KOPT-K1 (cell line): ENCODE data around the gene ASIC1.
"Not testable (repeated sequence)": the region's sequence is repeated elsewhere in the genome, so short reads cannot be mapped to it uniquely, and the experiment has no call there.

ENCODE experiments used
- H3K27ac ChIP-seq: fragments of 200-600 bp; sonication (generic); 2 replicates; pipeline ENCODE4 v1.5.1; 2016; ENCODE audit warnings: antibody characterized with exemption, mild to moderate bottlenecking, low read depth, low read length; ENCODE audit not compliant: poor library complexity, severe bottlenecking
- H3K36me3 ChIP-seq: fragments of 200-600 bp; sonication (generic); 2 replicates; pipeline ENCODE4 v1.5.1; 2017; ENCODE audit warnings: antibody characterized with exemption, mild to moderate bottlenecking, low read length, moderate library complexity; ENCODE audit not compliant: insufficient read depth
- H3K9me3 ChIP-seq: fragments of 200-600 bp; sonication (generic); 2 replicates; pipeline ENCODE4 v1.5.1; 2017; ENCODE audit warnings: antibody characterized with exemption, low read length, mild to moderate bottlenecking; ENCODE audit not compliant: insufficient read depth, poor library complexity, severe bottlenecking

ASIC1 gene

GRCh38 chr12:50081096-50081808 lies 23.9 kb downstream of the ASIC1 start:
- H3K27ac ChIP-seq = no peak overlapping the region
- H3K36me3 ChIP-seq = no peaks in the 10 kb centered on the region; the same call in 1 of the 2 replicates

GRCh38 chr12:50082644-50083043 lies 25.2 kb downstream of the ASIC1 start:
- H3K9me3 ChIP-seq = no peaks in the 10 kb centered on the region
- peaks cover 14% of the 10 kb centered on the region for H3K36me3 ChIP-seq
- H3K27ac ChIP-seq = no peak overlapping the region

More at GRCh38 chr12:50081096-50081808, 23.9 kb downstream of the ASIC1 start:
- no peaks in the 10 kb centered on the region for H3K9me3 ChIP-seq

GRCh38 chr12:50083301-50083700 lies 25.9 kb downstream of the ASIC1 start:
- H3K9me3 ChIP-seq = no peaks in the 10 kb centered on the region
- H3K27ac ChIP-seq = no peak overlapping the region
- peaks cover 20% of the 10 kb centered on the region for H3K36me3 ChIP-seq

GRCh38 chr12:50084409-50084774 lies 27.0 kb downstream of the ASIC1 start:
- not testable (repeated sequence) for H3K9me3 ChIP-seq
- H3K36me3 ChIP-seq = peaks cover 31% of the 10 kb centered on the region
- H3K27ac ChIP-seq = peak overlapping the region; percentile 73

- H3K36me3 ChIP-seq = peaks cover 37% of the 10 kb centered on the region
Observed at GRCh38 chr12:50084775-50085614, 27.6 kb downstream of the ASIC1 start, which contains the start of gene SMARCD1. Gene SMARCD1, plus strand, starts transcription at chr12:50085342. Its CDS starts 28 bp downstream, at chr12:50085370.

GRCh38 chr12:50085615-50086072 lies 28.2 kb downstream of the ASIC1 start:
- Histone ChIP-seq H3K36me3 (peaks cover 44% of the 10 kb centered on the region), H3K9me3 (no peaks in the 10 kb centered on the region), H3K27ac (peak overlapping the region; percentile 73)

More at GRCh38 chr12:50084775-50085614, 27.6 kb downstream of the ASIC1 start, which contains the start of gene SMARCD1:
- H3K9me3 ChIP-seq = no peaks in the 10 kb centered on the region
- peak within 1 kb of the TSS; percentile 73 for H3K27ac ChIP-seq

- Histone ChIP-seq H3K36me3 (peaks cover 49% of the 10 kb centered on the region), H3K27ac (peak overlapping the region; percentile 73), H3K9me3 (no peaks in the 10 kb centered on the region)
Observed at GRCh38 chr12:50086148-50086547, 28.8 kb downstream of the ASIC1 start.

GRCh38 chr12:50087151-50087550 lies 29.8 kb downstream of the ASIC1 start:
- Histone ChIP-seq H3K36me3 (peaks cover 59% of the 10 kb centered on the region), H3K9me3 (no peaks in the 10 kb centered on the region), H3K27ac (no peak overlapping the region)

- H3K36me3 ChIP-seq = peaks cover 67% of the 10 kb centered on the region
- no peaks in the 10 kb centered on the region for H3K9me3 ChIP-seq
- no peak overlapping the region for H3K27ac ChIP-seq
Observed at GRCh38 chr12:50087995-50088394, 30.6 kb downstream of the ASIC1 start.

GRCh38 chr12:50088577-50089335 lies 31.4 kb downstream of the ASIC1 start:
- H3K27ac ChIP-seq = no peak overlapping the region
- H3K9me3 ChIP-seq = no peaks in the 10 kb centered on the region
- H3K36me3 ChIP-seq = peaks cover 75% of the 10 kb centered on the region

GRCh38 chr12:50089730-50090129 lies 32.3 kb downstream of the ASIC1 start:
- peaks cover 85% of the 10 kb centered on the region for H3K36me3 ChIP-seq
- no peaks in the 10 kb centered on the region for H3K9me3 ChIP-seq
- no peak overlapping the region for H3K27ac ChIP-seq

GRCh38 chr12:50090391-50090790 lies 33.0 kb downstream of the ASIC1 start:
- Histone ChIP-seq H3K9me3 (no peaks in the 10 kb centered on the region), H3K36me3 (peaks cover 91% of the 10 kb centered on the region), H3K27ac (no peak overlapping the region)

GRCh38 chr12:50097952-50098351 lies 40.6 kb downstream of the ASIC1 start:
- no peaks in the 10 kb centered on the region for H3K9me3 ChIP-seq
- peaks cover 95% of the 10 kb centered on the region for H3K36me3 ChIP-seq
- H3K27ac ChIP-seq = no peak overlapping the region

GRCh38 chr12:50099302-50100008 lies 42.1 kb downstream of the ASIC1 start:
- Histone ChIP-seq H3K36me3 (peaks cover 80% of the 10 kb centered on the region), H3K9me3 (no peaks in the 10 kb centered on the region), H3K27ac (no peak overlapping the region)
